Activated gamma-delta T cell (primary cell): ENCODE data around the gene DDIT3.

Experiments used
- DNase-seq: peaks from one replicate; lab custom pipeline; 2025; lab: John Stamatoyannopoulos, UW

Gene DDIT3

GRCh38 chr12:57485695-57486094, 34.6 kb downstream of the DDIT3 start:
- DNase-seq, result no peak

- no peak for DNase-seq
Measured at GRCh38 chr12:57483466-57483865, 36.8 kb downstream of the DDIT3 start.

GRCh38 chr12:57481671-57482070, 38.6 kb downstream of the DDIT3 start:
- no peak for DNase-seq

- DNase-seq, result no peak
Measured at GRCh38 chr12:57479376-57480115, 40.8 kb downstream of the DDIT3 start, which contains the start of gene ARHGAP9. ARHGAP9 (minus strand) TSS chr12:57479866; CDS start chr12:57479406, 460 bp downstream.

GRCh38 chr12:57479043-57479375, 41.3 kb downstream of the DDIT3 start:
- DNase-seq, result no peak

- no peak for DNase-seq
Measured at GRCh38 chr12:57477710-57478681, 42.3 kb downstream of the DDIT3 start.

GRCh38 chr12:57476993-57477709, 43.2 kb downstream of the DDIT3 start:
- no peak for DNase-seq

- DNase-seq, result peak; percentile 43
Measured at GRCh38 chr12:57476162-57476992, 43.9 kb downstream of the DDIT3 start.

- DNase-seq, result no peak
Measured at GRCh38 chr12:57475271-57476161, 44.8 kb downstream of the DDIT3 start.

- no peak for DNase-seq
Measured at GRCh38 chr12:57474862-57475261, 45.5 kb downstream of the DDIT3 start.

- DNase-seq, result no peak
Measured at GRCh38 chr12:57474430-57474829, 45.9 kb downstream of the DDIT3 start.

GRCh38 chr12:57473886-57474285, 46.4 kb downstream of the DDIT3 start:
- no peak for DNase-seq

- no peak for DNase-seq
Measured at GRCh38 chr12:57473392-57473791, 46.9 kb downstream of the DDIT3 start.

- no peak for DNase-seq
Measured at GRCh38 chr12:57472391-57472790, 47.9 kb downstream of the DDIT3 start.

GRCh38 chr12:57471661-57472060, 48.7 kb downstream of the DDIT3 start:
- DNase-seq, result no peak

- no peak for DNase-seq
Measured at GRCh38 chr12:57470970-57471656, 49.2 kb downstream of the DDIT3 start.

- no peak for DNase-seq
Measured at GRCh38 chr12:57470286-57470969, 49.9 kb downstream of the DDIT3 start.

- DNase-seq, result no peak
Measured at GRCh38 chr12:57469296-57470164, 50.8 kb downstream of the DDIT3 start.
